ENCODE data around the gene ZNF132.
A peak's percentile ranks its signal among the peaks of the same experiment; 100 is the strongest.
"Not testable (repeated sequence)": the region's sequence is repeated elsewhere in the genome, so short reads cannot be mapped to it uniquely, and the experiment has no call there.

Gene ZNF132

GRCh38 chr19:58466760-58467589 is 27.0 kb upstream of the ZNF132 start, which contains the start of gene ZNF324:
ZNF324 (plus strand) TSS chr19:58467080; CDS start chr19:58469186, 2,106 bp downstream.
- peak; percentile 95 to 99 (median 97) for DNase-seq

DNA sequence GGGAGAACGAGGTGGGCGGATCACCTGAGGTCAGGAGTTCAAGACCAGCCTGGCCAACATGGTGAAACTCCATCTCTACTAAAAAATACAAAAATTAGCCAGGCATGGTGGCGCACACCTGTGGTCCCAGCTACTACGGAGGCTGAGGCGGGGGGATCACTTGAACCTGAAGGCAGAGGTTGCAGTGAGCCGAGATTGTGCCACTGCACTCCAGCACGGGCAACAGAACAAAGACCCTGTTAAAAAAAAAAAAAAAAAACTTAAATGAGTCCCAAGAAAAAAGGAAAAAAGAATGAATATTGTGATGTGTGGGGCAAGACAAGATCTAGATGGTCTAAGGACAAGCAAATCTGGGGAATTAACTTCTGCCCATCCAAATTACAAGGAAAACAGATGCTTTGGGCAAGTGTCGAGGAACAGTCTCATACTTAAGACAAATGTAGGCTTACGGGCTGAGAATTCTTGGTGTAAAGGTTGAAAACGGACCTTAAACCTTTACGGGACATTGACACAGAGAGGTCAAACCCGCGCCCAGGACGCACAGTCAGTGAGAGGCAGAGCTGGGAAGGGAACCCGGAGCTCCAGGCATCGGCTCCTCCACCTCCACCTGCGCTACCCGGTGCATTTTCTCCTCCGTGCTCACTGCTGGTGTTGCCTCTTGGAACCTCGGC is 26.3 kb upstream of the ZNF132 start:
- no peak for DNase-seq

GRCh38 chr19:58460039-58460438 is 20.1 kb upstream of the ZNF132 start:
- no peak for DNase-seq

- DNase-seq: no peak
Observed at GRCh38 chr19:58456111-58456510, 16.2 kb upstream of the ZNF132 start.

- DNase-seq: no peak
Observed at GRCh38 chr19:58455306-58455705, 15.4 kb upstream of the ZNF132 start.

- DNase-seq: no peak
Observed at GRCh38 chr19:58453743-58454142, 13.8 kb upstream of the ZNF132 start.

- DNase-seq: peak; percentile 96 to 99 (median 98)
Observed at GRCh38 chr19:58451358-58452101, 11.6 kb upstream of the ZNF132 start, which contains the start of gene ZNF324B. ZNF324B (plus strand) TSS chr19:58451622; CDS start chr19:58453702, 2,080 bp downstream.

GRCh38 chr19:58450856-58451357 is 11.0 kb upstream of the ZNF132 start:
- peak in 1 of 3 experiments; percentile 64 for DNase-seq

GRCh38 chr19:58449980-58450379 is 10.0 kb upstream of the ZNF132 start:
- DNase-seq: not testable (repeated sequence)

DNA sequence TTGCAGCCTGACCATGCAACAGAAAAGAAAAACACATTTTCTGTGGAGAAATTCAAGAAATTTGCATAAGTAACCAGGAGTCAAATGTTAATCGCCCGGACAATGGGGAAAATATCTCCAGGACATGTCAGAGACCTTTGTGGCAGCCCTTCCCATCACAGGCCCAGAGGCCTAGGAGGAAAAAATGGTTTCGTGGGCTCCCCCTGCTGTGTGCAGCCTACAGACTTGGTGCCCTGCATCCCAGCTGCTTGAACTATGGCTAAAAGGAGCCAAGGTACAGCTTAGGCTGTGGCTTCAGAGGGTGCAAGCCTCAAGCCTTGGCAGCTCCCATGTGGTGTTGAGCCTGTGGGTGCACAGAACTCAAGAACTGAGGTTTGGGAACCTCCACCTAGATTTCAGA is 8.9 kb upstream of the ZNF132 start:
- not testable (repeated sequence) for DNase-seq

- not testable (repeated sequence) for DNase-seq
Observed at GRCh38 chr19:58442986-58443385, 3.0 kb upstream of the ZNF132 start.

- DNase-seq: no peak
Observed at GRCh38 chr19:58440556-58440955, 603 bp upstream of the ZNF132 start.

GRCh38 chr19:58434217-58434616 is 5.7 kb downstream of the ZNF132 start:
- DNase-seq: no peak

DNA sequence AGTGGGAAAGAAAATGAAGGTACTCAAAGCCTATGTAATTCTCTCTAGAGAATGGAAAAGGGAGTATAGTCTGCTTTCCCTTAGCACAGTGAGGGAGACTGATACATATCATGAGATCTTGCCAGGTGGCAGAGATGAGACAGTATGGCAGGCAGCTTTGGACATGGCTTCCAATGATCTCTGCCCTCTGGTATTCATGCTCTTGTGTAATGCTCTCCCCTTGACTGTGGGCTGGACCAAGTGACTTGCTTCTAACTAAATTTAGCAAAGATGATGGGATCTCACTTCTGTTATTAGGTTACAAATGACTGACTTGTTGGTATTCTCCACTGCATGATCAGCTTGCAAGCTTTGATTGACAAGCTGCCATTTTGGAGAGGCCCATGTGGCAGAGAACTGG is 10.2 kb downstream of the ZNF132 start:
- no peak for DNase-seq

DNA sequence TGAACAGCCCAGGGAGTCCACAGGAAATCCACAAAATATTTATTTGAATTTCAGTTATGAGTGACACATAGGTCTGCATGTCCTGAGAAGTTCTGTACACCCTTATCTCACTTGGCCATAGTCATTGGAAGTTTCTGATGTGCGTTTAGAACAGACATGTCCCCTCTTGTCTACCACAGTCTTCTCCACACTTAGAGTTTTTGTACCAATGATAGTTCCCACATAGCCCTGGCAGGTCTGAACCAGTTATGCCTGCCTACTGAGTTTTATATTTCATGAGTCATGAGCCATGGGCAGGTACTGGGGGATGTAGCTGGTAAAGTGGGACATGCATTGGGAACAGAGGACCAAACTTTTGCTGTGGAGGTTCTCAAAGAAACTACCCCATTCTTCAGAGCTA is 11.3 kb downstream of the ZNF132 start:
- no peak for DNase-seq

- DNase-seq: no peak
Observed at GRCh38 chr19:58417071-58417470, 22.9 kb downstream of the ZNF132 start.

DNA sequence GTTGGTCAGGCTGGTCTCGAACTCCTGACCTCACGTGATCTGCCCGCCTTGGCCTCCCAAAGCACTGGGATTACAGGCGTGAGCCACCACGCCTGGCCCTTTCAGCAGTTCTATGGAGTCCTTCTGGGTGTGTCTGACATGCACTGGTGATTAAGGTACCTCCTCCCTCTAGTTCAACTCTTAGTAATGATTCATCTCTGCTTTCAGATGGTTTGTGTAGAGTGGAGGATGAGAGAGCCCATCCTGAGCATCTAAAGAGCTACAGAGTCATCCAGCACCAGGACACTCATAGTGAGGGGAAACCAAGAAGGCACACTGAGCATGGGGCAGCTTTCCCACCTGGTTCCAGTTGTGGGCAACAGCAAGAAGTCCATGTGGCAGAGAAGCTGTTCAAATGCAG is 23.3 kb downstream of the ZNF132 start:
- no peak for DNase-seq

GRCh38 chr19:58409010-58409790 is 30.8 kb downstream of the ZNF132 start:
- DNase-seq: peak in 2 of 3 experiments; percentile 50 to 53

- peak; percentile 93 to 97 (median 96) for DNase-seq
Observed at GRCh38 chr19:58408152-58409009, 31.6 kb downstream of the ZNF132 start, which contains the start of gene ZNF584. ZNF584 (plus strand) TSS chr19:58408649; CDS start chr19:58409148, 499 bp downstream.

DNA sequence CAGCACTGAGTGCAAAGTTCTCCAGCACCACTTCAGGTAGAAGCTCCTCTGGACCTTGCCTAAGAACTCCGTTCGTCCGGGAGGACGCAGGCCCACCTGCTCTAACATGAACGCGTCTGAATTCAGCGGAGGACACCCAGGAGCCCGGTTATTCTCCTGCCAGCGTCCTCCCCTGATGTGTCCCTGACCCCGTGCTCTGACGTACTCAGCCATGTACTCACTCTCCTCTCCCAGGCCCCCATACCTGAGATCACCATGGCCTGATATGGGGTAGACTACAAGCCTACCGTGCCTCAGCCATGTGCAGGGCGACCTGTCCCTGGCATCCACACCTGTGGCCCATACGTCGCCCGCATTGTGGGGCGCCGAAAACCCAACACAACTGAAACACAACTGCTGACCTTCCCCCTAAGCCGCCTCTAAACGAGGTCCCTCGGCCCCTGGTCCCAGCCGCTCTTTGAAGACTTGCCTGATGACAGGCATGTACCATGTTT is 32.2 kb downstream of the ZNF132 start:
- DNase-seq: peak in 2 of 3 experiments; percentile 51 to 68
